Testis (tissue), 3 donors: Measurements from ENCODE around the gene FAM184B. TPM values are rescaled to one million over a fixed set of nuclear protein-coding genes. Genes with fewer than 3 reads are reported as not detected.

Experiments
- DNase-seq: peaks from one replicate; pipeline ENCODE4 v3.0.0-alpha.2; 2019
- H3K27ac ChIP-seq, 2 donors: fragments of 200-600 bp; sonication (generic); one replicate each; pipeline ENCODE4 v1.5.1; 2019
- H3K27me3 ChIP-seq: fragments of 200-600 bp; sonication (generic); one replicate; pipeline ENCODE4 v1.5.1; 2019
- H3K36me3 ChIP-seq: fragments of 200-600 bp; sonication (generic); one replicate; pipeline ENCODE4 v1.5.1; 2017; ENCODE audit warnings: low read depth; ENCODE audit errors: missing control alignments
- H3K4me1 ChIP-seq: fragments of 200-600 bp; sonication (generic); one replicate; pipeline ENCODE4 v1.5.1; 2019
- H3K4me3 ChIP-seq, 2 donors: fragments of 200-600 bp; sonication (generic); one replicate each; pipeline ENCODE4 v1.5.1; 2017 to 2019
- H3K9me3 ChIP-seq: fragments of 200-600 bp; sonication (generic); one replicate; pipeline ENCODE4 v1.5.1; 2017
- POLR2A ChIP-seq: fragments of 450-650 bp; IDR thresholded peaks from one replicate; pipeline ENCODE4 v1.6.1; 2017; ENCODE audit warnings: antibody characterized with exemption, mild to moderate bottlenecking, moderate library complexity
- whole genome bisulfite sequencing, 2 donors: methylation state at CpG; one replicate each; pipeline ENCODE4 v1.1.5; 2018; 5-methylcytosine and 5-hydroxymethylcytosine counted together
- intact Hi-C: fragments of 100-400 bp; cut with DNase I; formaldehyde crosslinking; loops from one replicate; pipeline ENCODE4 v1.15.1; 2023; ENCODE audit warnings: low total_unique reads
- polyA plus RNA-seq: library from polyadenylated mRNA; stranded (reverse); fragments of 350-450 nt; fragmentation: Illumina TruSeq; extraction: RNeasy Lipid Tissue Mini Kit (QIAGEN cat#74804); gene quantifications from one replicate; pipeline ENCODE4 v1.2.3, GENCODE V29; 2014; ENCODE audit warnings: low read depth, low replicate concordance; ENCODE audit not compliant: insufficient read depth
- total RNA-seq, 2 donors: library from RNA; depleted of rRNA; stranded (reverse); fragments of >200 nt; gene quantifications; one replicate each; pipeline ENCODE4 v1.2.3, GENCODE V29; 2016
- TF ChIP-seq, protein P1 (sequence below), 3 experiments: fragments of 450-650 bp in 2 of 3; fragments of 200-600 bp in 1 of 3; sonication (generic) in 1 of 3; IDR thresholded peaks; one replicate each; pipeline ENCODE4 v1.5.1; 2016 to 2019; ENCODE audit warnings: antibody characterized with exemption in 3 of 3, mild to moderate bottlenecking in 2 of 3, moderate library complexity in 1 of 3

The FAM184B gene
- total and polyA plus RNA-seq, 3 donors from 2014 or later = 0.08 to 0.26 (median 0.19) TPM

DNA sequence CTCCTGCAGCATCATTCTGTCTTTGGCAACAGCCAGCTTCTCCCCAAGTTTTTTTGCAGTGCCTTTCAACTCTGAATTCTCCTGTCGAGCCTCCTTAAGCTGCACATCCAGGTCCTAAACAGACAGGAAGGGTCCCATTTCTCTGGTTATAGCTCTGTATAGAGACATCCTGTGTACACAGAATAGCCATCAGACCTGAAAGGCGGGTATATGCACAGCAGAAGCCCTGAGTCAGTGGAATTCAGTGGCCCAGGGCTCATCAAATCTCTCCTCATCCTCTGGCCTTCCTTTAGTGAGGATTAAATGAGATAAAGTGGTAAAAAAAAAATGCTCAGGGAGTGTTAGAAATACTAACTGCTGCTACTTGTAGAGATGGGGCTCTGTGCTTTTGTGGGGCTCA, 73.8 kb downstream of the FAM184B start:
- WGBS, 2 donors = 71 to 76% methylated on average over 2 of the region's 2 CpGs
- intact Hi-C loops = no loop called here

DNA sequence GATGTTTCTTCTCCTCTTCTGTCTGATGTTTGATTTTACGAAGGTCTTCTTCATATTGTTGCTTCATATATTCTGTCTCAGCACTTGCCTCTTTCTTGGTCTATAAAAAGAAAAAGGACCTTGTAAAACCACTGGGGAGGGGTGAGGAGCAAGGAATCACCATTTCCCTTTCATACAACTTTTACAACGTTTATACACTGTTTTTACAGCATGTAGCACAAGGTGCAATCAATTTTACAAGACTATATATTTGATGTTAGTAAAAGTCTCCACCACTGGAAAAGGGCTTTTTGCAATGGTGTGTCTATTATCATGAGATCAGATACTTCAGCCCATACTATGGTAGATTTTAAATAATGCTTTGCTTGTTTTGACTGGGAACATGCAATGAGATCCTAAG, 76.3 kb downstream of the FAM184B start:
- DNase-seq = no peak
- 68 to 83% methylated on average over 2 of the region's 2 CpGs for WGBS, 2 donors
- intact Hi-C loops = no loop called here
- Histone ChIP-seq H3K27ac (no peak overlapping the region), H3K4me1 (no peaks in the 10 kb centered on the region), H3K36me3 (no peaks in the 10 kb centered on the region), H3K27me3 (no peaks in the 10 kb centered on the region), H3K9me3 (no peaks in the 10 kb centered on the region), H3K4me3 (no peak overlapping the region)
- TF ChIP-seq, protein P1, sequence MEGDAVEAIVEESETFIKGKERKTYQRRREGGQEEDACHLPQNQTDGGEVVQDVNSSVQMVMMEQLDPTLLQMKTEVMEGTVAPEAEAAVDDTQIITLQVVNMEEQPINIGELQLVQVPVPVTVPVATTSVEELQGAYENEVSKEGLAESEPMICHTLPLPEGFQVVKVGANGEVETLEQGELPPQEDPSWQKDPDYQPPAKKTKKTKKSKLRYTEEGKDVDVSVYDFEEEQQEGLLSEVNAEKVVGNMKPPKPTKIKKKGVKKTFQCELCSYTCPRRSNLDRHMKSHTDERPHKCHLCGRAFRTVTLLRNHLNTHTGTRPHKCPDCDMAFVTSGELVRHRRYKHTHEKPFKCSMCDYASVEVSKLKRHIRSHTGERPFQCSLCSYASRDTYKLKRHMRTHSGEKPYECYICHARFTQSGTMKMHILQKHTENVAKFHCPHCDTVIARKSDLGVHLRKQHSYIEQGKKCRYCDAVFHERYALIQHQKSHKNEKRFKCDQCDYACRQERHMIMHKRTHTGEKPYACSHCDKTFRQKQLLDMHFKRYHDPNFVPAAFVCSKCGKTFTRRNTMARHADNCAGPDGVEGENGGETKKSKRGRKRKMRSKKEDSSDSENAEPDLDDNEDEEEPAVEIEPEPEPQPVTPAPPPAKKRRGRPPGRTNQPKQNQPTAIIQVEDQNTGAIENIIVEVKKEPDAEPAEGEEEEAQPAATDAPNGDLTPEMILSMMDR (IDR thresholded peaks at IDR 0.05) = no peak
- no peak for TF ChIP-seq POLR2A

More for the DNA sequence above, 73.8 kb downstream of the FAM184B start:
- Histone ChIP-seq H3K27me3 (no peaks in the 10 kb centered on the region), H3K27ac (no peak overlapping the region), H3K4me3 (no peak overlapping the region), H3K9me3 (no peaks in the 10 kb centered on the region), H3K36me3 (no peaks in the 10 kb centered on the region), H3K4me1 (no peaks in the 10 kb centered on the region)
- TF ChIP-seq POLR2A = no peak
- TF ChIP-seq, protein P1 (IDR thresholded peaks at IDR 0.05) = no peak
- no peak for DNase-seq

DNA sequence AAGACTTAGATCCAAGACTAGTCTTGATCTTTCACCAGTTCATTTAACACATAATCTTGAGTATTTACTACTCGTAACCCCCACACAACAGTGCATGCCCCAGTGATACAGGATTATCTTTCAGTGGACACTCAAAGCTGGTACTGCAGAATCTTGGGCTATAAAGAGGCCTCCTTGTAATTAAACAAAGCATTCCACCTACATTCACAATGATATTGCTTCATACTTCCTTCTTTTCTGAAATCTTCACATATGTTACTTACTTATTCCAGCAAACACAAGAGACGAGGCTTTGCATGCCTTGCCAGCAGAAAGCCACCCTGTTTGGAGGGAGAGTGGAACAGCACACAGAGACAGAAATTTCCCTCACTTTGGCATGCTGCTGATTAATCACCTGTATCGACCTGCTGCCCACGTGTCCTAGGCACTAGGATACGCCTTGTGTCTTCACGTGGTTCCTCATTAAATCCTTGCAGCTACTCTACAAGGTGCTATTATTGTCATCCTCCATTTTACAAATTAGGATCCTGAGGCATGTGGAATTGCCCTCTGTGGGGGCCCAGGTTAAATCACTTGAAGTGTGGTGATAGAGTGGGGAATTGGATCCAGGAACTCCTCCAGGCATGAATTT, 77.3 kb downstream of the FAM184B start:
- H3K4me3 ChIP-seq = no peak overlapping the region
- no peaks in the 10 kb centered on the region for H3K36me3 ChIP-seq
- no peak for DNase-seq
- intact Hi-C loops = no loop called here
- 61 to 63% methylated on average over 6 of the region's 6 CpGs for WGBS, 2 donors
- H3K9me3 ChIP-seq = no peaks in the 10 kb centered on the region
- no peaks in the 10 kb centered on the region for H3K27me3 ChIP-seq
- no peak overlapping the region for H3K27ac ChIP-seq
- TF ChIP-seq, protein P1 (IDR thresholded peaks at IDR 0.05) = no peak
- no peak for TF ChIP-seq POLR2A
- H3K4me1 ChIP-seq = no peaks in the 10 kb centered on the region

DNA sequence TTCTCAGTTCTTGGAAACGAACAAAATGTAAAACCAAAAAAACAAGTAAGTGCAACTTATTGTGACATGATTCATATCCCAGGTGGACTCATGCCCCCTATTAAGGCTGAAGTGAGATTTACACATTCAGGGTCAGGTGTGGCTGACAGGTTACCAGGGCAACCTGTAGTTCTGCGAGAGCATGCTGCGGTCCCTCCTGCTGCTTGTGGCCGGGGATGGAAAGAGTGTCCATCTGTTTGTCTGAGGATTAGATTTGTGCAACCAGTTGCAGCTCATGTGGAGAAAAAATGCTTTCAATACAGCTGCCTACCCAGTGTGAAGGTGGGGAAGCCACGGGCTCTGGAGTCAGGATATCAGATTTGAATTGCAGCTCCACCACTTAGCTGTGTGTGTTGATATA, 78.8 kb downstream of the FAM184B start:
- H3K27me3 ChIP-seq = no peaks in the 10 kb centered on the region
- no peaks in the 10 kb centered on the region for H3K4me1 ChIP-seq
- no peak for DNase-seq
- intact Hi-C loops = no loop called here
- TF ChIP-seq, protein P1 (IDR thresholded peaks at IDR 0.05) = no peak
- no peak for TF ChIP-seq POLR2A
- no peak overlapping the region for H3K4me3 ChIP-seq
- no peaks in the 10 kb centered on the region for H3K9me3 ChIP-seq
- WGBS, 2 donors = 59 to 70% methylated on average over 5 of the region's 5 CpGs
- no peak overlapping the region for H3K27ac ChIP-seq
- H3K36me3 ChIP-seq = no peaks in the 10 kb centered on the region

DNA sequence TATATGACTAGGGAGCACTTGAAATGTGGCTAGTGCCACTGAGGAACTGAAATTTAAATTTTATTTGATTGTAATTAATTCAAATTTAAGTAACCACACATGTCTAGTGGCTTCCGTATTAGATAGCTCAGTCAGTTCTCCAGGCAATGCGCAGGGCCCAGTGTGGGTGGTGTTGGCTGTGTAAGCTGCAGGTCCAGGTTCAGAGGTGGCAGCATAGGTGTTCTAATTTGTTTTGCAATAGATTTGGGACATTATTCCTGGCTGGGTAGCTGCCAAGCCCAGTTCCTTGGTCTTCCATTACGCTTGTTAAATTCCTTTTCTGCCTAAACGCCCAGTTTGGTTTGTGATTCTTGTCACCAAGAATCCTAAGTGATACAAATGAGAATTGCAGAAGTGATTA, 79.5 kb downstream of the FAM184B start:
- WGBS, 2 donors = 89 to 97% methylated on average over 4 of the region's 4 CpGs
- H3K4me3 ChIP-seq = no peak overlapping the region
- H3K36me3 ChIP-seq = no peaks in the 10 kb centered on the region
- H3K9me3 ChIP-seq = no peaks in the 10 kb centered on the region
- no peaks in the 10 kb centered on the region for H3K4me1 ChIP-seq
- no peaks in the 10 kb centered on the region for H3K27me3 ChIP-seq
- TF ChIP-seq POLR2A = no peak
- TF ChIP-seq, protein P1 (IDR thresholded peaks at IDR 0.05) = no peak
- no peak for DNase-seq
- intact Hi-C loops = no loop called here
- H3K27ac ChIP-seq = no peak overlapping the region
